ENCODE results near the gene CNTNAP1. TPM values are rescaled to one million over a fixed set of nuclear protein-coding genes. Genes with fewer than 3 reads are reported as not detected.

Gene CNTNAP1
- total and polyA plus RNA-seq, 2 donors, result 0.76 to 2.1 TPM

DNA sequence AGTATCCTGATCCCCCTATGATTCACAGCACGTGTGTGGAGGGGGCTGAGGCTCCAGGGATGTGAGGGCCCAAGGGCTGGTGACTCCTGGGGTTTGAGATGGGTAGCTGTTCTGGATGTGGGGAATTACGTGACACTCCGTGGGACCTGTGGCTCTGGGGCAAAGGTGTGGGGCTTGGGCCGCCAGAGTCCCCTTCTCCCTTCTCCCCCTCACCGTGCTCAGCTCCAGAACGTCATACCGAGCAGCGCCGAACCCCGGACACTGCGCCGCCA is 12.7 kb upstream of the CNTNAP1 start:
- 60% methylated on average over 12 of the region's 12 CpGs for WGBS
- no peak for DNase-seq (ENCODE audit: low read depth in 6 of 9, low spot score in 9 of 9)
- H3K36me3 ChIP-seq (ENCODE audit: control insufficient read depth in 2 of 2, insufficient read depth in 2 of 2, low read length in 1 of 2), result peaks cover 0 to 2% of the 10 kb centered on the region in 2 donors
- peaks cover 57 to 68% of the 10 kb centered on the region in 2 donors for H3K27me3 ChIP-seq (ENCODE audit: control insufficient read depth in 2 of 2, insufficient read depth in 1 of 2, low read length in 1 of 2)
- peaks cover 8 to 33% of the 10 kb centered on the region in 2 donors for H3K4me1 ChIP-seq (ENCODE audit: control insufficient read depth in 2 of 2, insufficient read depth in 2 of 2, low read length in 2 of 2)
- H3K4me3 ChIP-seq (ENCODE audit: low read length in 2 of 2), result no peak overlapping the region
- H3K27ac ChIP-seq (ENCODE audit: low read depth in 1 of 2, low read length in 1 of 2), result no peak overlapping the region
- peaks cover 0 to 16% of the 10 kb centered on the region in 2 donors for H3K9me3 ChIP-seq (ENCODE audit: control insufficient read depth in 2 of 2, insufficient read depth in 1 of 2, low read length in 1 of 2)

DNA sequence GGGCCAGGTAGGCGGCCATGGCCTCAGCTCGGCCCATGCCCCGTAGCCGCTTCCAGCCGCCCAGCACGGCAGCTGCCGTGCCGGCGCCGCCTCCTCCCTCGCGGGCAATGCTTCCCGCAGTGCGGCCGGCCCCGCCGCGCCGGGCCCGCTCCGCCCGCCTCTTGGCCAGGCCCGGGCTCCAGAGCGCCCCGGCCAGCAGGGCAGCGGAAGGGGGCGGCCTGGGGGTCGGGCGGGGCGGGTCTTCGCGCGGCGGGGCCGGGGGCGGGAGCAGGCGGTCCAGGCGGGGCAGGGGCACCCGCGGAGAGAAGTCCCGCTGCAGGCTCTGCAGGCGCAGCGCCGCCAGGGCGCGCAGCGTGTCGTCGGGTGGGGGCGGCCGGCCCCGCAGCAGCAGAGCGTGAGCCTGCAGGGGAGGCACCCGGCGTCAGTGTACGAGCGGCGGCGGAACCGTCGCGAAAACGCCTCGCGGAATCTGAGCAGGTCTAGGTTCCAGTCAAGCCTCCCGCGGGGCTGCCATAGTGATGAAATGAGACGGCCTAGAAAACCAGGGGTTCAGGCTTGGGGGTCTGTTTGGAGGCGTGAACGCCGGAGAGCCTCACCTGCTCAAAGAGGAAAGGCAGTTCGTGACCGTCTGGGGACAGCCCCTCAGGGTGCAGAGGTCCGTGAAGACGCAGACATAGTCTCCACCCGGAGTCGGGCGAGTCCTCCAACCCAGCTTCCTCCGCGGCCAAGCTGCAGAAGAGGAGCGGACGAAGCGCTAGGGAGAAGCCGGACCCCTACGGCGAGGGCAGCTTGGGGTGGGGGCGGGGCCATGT is 12.1 kb upstream of the CNTNAP1 start:
- H3K9me3 ChIP-seq (ENCODE audit: control insufficient read depth in 2 of 2, insufficient read depth in 1 of 2, low read length in 1 of 2), result peaks cover 0 to 16% of the 10 kb centered on the region in 2 donors
- peaks cover 0 to 2% of the 10 kb centered on the region in 2 donors for H3K36me3 ChIP-seq (ENCODE audit: control insufficient read depth in 2 of 2, insufficient read depth in 2 of 2, low read length in 1 of 2)
- H3K4me3 ChIP-seq (ENCODE audit: low read length in 2 of 2), result peak overlapping the region in 1 of 2 donors; percentile 37
- H3K27me3 ChIP-seq (ENCODE audit: control insufficient read depth in 2 of 2, insufficient read depth in 1 of 2, low read length in 1 of 2), result peaks cover 62 to 73% of the 10 kb centered on the region in 2 donors
- peaks cover 8 to 35% of the 10 kb centered on the region in 2 donors for H3K4me1 ChIP-seq (ENCODE audit: control insufficient read depth in 2 of 2, insufficient read depth in 2 of 2, low read length in 2 of 2)
- DNase-seq (ENCODE audit: low read depth in 6 of 9, low spot score in 9 of 9), result peak in 1 of 9 donors; percentile 46
- no peak overlapping the region for H3K27ac ChIP-seq (ENCODE audit: low read depth in 1 of 2, low read length in 1 of 2)
- WGBS, result 10% methylated on average over 87 of the region's 87 CpGs

GRCh38 chr17:42670789-42671657 is 11.3 kb upstream of the CNTNAP1 start:
- WGBS, result 28% methylated on average over 50 of the region's 50 CpGs
- Histone ChIP-seq H3K27me3 (ENCODE audit: control insufficient read depth in 2 of 2, insufficient read depth in 1 of 2, low read length in 1 of 2) (peaks cover 71 to 82% of the 10 kb centered on the region in 2 donors), H3K4me3 (ENCODE audit: low read length in 2 of 2) (peak overlapping the region in 1 of 2 donors; percentile 37), H3K36me3 (ENCODE audit: control insufficient read depth in 2 of 2, insufficient read depth in 2 of 2, low read length in 1 of 2) (peaks cover 0 to 2% of the 10 kb centered on the region in 2 donors), H3K9me3 (ENCODE audit: control insufficient read depth in 2 of 2, insufficient read depth in 1 of 2, low read length in 1 of 2) (peaks cover 0 to 17% of the 10 kb centered on the region in 2 donors), H3K27ac (ENCODE audit: low read depth in 1 of 2, low read length in 1 of 2) (no peak overlapping the region), H3K4me1 (ENCODE audit: control insufficient read depth in 2 of 2, insufficient read depth in 2 of 2, low read length in 2 of 2) (peaks cover 10 to 41% of the 10 kb centered on the region in 2 donors)
- DNase-seq (ENCODE audit: low read depth in 6 of 9, low spot score in 9 of 9), result no peak

DNA sequence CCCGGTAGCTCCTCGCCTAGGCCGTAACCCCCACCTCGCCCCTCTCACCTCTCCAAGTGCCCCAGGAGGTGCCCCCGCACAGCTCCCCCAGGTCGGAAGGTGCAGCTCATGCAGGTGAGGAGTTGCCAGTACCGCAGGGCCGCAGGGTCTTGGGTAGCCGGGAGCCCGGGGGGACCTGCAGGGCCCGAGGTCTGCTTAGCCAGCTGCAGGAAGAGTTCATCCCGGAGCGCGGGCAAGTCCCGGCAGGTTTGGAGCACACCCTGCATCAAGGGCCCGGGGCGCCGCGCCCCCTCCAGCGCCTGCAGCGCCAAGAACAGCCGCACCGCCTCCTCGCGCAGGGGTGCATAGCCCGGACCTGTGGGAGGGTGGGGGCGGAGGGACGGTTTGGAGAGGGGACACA is 10.3 kb upstream of the CNTNAP1 start:
- peaks cover 78 to 89% of the 10 kb centered on the region in 2 donors for H3K27me3 ChIP-seq (ENCODE audit: control insufficient read depth in 2 of 2, insufficient read depth in 1 of 2, low read length in 1 of 2)
- WGBS, result 86% methylated on average over 28 of the region's 28 CpGs

GRCh38 chr17:42673266-42673884 is 9.0 kb upstream of the CNTNAP1 start:
- Histone ChIP-seq H3K27ac (ENCODE audit: low read depth in 1 of 2, low read length in 1 of 2) (no peak overlapping the region), H3K4me3 (ENCODE audit: low read length in 2 of 2) (no peak overlapping the region), H3K4me1 (ENCODE audit: control insufficient read depth in 2 of 2, insufficient read depth in 2 of 2, low read length in 2 of 2) (peaks cover 24 to 61% of the 10 kb centered on the region in 2 donors), H3K9me3 (ENCODE audit: control insufficient read depth in 2 of 2, insufficient read depth in 1 of 2, low read length in 1 of 2) (peaks cover 2 to 27% of the 10 kb centered on the region in 2 donors), H3K36me3 (ENCODE audit: control insufficient read depth in 2 of 2, insufficient read depth in 2 of 2, low read length in 1 of 2) (no peaks in the 10 kb centered on the region), H3K27me3 (ENCODE audit: control insufficient read depth in 2 of 2, insufficient read depth in 1 of 2, low read length in 1 of 2) (peaks cover 78 to 85% of the 10 kb centered on the region in 2 donors)
- 41% methylated on average over 30 of the region's 30 CpGs for WGBS
- no peak for DNase-seq (ENCODE audit: low read depth in 6 of 9, low spot score in 9 of 9)

More for the DNA sequence above, 10.3 kb upstream of the CNTNAP1 start:
- Histone ChIP-seq H3K9me3 (ENCODE audit: control insufficient read depth in 2 of 2, insufficient read depth in 1 of 2, low read length in 1 of 2) (peaks cover 2 to 24% of the 10 kb centered on the region in 2 donors), H3K4me3 (ENCODE audit: low read length in 2 of 2) (no peak overlapping the region), H3K4me1 (ENCODE audit: control insufficient read depth in 2 of 2, insufficient read depth in 2 of 2, low read length in 2 of 2) (peaks cover 18 to 50% of the 10 kb centered on the region in 2 donors), H3K36me3 (ENCODE audit: control insufficient read depth in 2 of 2, insufficient read depth in 2 of 2, low read length in 1 of 2) (no peaks in the 10 kb centered on the region), H3K27ac (ENCODE audit: low read depth in 1 of 2, low read length in 1 of 2) (no peak overlapping the region)
- DNase-seq (ENCODE audit: low read depth in 6 of 9, low spot score in 9 of 9), result no peak

DNA sequence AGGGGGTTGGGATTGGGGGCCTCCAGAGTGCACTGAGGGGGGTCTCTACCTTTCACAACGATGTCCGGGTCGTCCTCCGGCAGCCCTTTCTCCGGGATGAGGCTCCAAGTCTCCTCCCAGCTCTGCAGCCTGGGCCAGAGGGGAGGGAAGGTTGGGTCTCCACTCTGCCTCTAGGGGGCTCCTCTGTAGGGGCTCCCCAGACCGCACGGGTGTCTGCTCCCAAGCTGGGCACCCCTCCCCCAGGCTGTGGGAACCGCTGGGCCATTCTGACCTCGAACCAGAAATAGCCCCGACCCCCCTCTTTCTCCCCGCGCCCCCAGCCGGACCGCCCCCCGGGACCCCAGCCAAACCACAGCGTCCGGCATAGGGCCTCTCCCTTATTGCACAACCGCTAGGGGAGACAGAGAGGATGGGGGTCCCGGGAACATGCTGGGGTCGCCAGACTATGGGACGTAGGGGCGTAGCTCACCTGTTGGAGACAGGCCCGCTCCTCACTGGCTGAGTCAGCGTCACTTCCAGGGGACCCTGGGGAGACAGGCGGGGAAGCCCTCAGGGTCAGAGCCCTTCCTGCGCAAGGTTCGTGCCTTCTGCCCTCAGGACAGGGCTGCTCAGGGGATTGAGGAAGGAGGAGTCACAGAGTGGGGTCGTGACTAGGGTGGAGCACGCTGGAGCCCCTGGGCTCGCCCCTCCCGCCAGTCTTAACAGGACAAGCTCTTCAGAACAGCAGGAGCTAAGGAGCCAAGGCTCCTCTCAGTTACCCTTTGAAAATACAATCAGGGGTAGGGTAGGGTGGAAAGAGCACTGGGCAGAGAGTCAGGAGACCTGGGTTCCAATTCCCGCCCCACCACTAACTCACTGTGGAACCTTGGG is 8.2 kb upstream of the CNTNAP1 start:
- DNase-seq (ENCODE audit: low read depth in 6 of 9, low spot score in 9 of 9), result no peak
- peaks cover 75 to 81% of the 10 kb centered on the region in 2 donors for H3K27me3 ChIP-seq (ENCODE audit: control insufficient read depth in 2 of 2, insufficient read depth in 1 of 2, low read length in 1 of 2)
- H3K27ac ChIP-seq (ENCODE audit: low read depth in 1 of 2, low read length in 1 of 2), result peak overlapping the region in 1 of 2 donors; percentile 15
- no peak overlapping the region for H3K4me3 ChIP-seq (ENCODE audit: low read length in 2 of 2)
- no peaks in the 10 kb centered on the region for H3K36me3 ChIP-seq (ENCODE audit: control insufficient read depth in 2 of 2, insufficient read depth in 2 of 2, low read length in 1 of 2)
- peaks cover 2 to 29% of the 10 kb centered on the region in 2 donors for H3K9me3 ChIP-seq (ENCODE audit: control insufficient read depth in 2 of 2, insufficient read depth in 1 of 2, low read length in 1 of 2)
- WGBS, result 4% methylated on average over 32 of the region's 32 CpGs
- peaks cover 27 to 68% of the 10 kb centered on the region in 2 donors for H3K4me1 ChIP-seq (ENCODE audit: control insufficient read depth in 2 of 2, insufficient read depth in 2 of 2, low read length in 2 of 2)

GRCh38 chr17:42674755-42675347 is 7.5 kb upstream of the CNTNAP1 start:
- no peaks in the 10 kb centered on the region for H3K36me3 ChIP-seq (ENCODE audit: control insufficient read depth in 2 of 2, insufficient read depth in 2 of 2, low read length in 1 of 2)
- DNase-seq (ENCODE audit: low read depth in 6 of 9, low spot score in 9 of 9), result no peak
- H3K27ac ChIP-seq (ENCODE audit: low read depth in 1 of 2, low read length in 1 of 2), result peak overlapping the region in 1 of 2 donors; percentile 2
- 27% methylated on average over 9 of the region's 9 CpGs for WGBS
- H3K27me3 ChIP-seq (ENCODE audit: control insufficient read depth in 2 of 2, insufficient read depth in 1 of 2, low read length in 1 of 2), result peaks cover 67 to 79% of the 10 kb centered on the region in 2 donors
- peak overlapping the region in 1 of 2 donors; percentile 80 for H3K4me3 ChIP-seq (ENCODE audit: low read length in 2 of 2)
- peaks cover 2 to 29% of the 10 kb centered on the region in 2 donors for H3K9me3 ChIP-seq (ENCODE audit: control insufficient read depth in 2 of 2, insufficient read depth in 1 of 2, low read length in 1 of 2)
- H3K4me1 ChIP-seq (ENCODE audit: control insufficient read depth in 2 of 2, insufficient read depth in 2 of 2, low read length in 2 of 2), result peaks cover 27 to 75% of the 10 kb centered on the region in 2 donors
